ENCODE measurements around the gene RAB6B.

The RAB6B gene

DNA sequence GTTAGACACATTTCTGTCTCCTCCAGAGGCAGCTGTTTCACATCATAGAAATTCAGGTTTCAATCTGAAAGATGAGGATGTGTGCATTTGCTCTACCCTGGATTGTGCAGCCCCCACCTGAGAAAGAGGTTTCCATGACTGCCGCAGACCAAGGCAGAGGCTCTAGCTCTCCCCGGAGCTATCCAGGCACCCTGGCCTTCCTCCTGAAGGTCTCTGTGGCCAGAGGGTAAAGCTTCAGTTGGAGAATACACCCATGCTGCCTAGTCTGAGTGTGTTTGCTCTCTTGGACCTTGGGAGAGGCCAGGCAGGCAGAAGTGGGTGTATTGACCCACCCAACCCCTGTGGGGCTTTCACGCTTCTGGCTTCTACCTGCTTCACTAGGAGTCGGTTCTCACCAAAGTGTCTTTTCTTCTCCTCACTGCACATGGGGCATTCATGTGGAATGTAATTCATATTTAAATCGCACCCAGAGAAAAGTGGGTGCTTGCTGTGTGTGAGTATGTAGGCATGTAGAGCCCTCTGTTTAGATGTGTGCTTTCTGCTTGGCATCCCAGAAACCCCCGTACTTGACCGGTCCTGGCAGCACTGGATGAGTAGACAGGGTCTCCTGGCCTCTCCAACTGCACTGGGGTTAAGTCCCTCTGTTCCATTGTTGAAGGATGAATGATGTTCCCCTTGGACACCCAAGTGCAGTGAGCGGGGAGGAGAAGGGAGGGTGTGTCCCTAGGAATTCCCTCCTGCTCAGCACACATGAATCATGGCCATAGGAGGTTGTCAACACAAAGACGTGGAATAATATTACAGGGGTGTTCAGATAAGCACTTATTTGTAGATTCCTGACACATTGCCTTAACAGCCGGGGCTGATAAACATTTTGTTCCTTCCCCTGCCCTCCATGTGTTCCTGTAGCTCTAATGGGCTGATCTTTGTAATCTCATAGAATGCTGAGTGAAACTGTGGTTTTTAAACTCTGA is 20.3 kb upstream of the RAB6B start (continued):
- TF ChIP-seq BACH2 (CRISPR knock-in tag; IDR thresholded peaks at IDR 0.05; ENCODE audit: borderline replicate concordance): no peak
- no peak for TF ChIP-seq ZNF8 (CRISPR knock-in tag; IDR thresholded peaks at IDR 0.05)

DNA sequence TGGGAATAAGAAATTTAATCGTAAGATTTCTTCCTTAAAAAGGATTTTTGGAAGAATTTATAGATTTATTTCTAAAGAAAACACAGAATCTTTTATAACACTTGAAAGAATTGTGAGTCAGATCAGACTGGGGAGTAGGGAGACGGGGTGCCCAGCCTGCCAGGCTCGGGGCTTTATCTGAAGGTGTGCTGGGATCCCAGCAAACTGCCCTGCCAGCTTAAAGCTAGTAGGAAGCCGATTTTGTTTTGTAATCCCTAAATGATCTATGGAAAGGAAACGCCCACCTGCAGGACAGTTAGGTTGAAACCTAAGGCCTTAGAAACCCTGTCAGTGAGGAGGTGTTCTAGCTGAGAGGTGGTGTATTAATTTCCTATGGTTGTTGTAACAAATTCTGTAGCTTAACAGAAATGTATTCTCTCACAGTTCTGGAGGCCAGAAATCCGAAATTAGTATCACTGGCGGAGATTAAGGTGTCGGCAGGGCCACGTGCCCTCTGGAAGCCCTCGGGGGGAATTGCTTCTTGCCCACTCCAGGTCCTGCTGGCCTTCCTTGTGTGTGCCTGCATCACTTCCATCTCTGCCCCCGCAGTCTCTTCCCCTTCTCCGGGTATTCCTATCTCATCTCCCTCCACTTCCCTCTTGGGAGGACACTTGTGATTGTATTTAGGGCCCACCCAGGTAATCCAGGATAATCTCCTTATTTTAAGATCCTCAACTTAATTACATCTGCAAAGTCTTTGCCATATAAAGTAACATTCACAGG is 19.3 kb upstream of the RAB6B start:
- TF ChIP-seq, protein P1, sequence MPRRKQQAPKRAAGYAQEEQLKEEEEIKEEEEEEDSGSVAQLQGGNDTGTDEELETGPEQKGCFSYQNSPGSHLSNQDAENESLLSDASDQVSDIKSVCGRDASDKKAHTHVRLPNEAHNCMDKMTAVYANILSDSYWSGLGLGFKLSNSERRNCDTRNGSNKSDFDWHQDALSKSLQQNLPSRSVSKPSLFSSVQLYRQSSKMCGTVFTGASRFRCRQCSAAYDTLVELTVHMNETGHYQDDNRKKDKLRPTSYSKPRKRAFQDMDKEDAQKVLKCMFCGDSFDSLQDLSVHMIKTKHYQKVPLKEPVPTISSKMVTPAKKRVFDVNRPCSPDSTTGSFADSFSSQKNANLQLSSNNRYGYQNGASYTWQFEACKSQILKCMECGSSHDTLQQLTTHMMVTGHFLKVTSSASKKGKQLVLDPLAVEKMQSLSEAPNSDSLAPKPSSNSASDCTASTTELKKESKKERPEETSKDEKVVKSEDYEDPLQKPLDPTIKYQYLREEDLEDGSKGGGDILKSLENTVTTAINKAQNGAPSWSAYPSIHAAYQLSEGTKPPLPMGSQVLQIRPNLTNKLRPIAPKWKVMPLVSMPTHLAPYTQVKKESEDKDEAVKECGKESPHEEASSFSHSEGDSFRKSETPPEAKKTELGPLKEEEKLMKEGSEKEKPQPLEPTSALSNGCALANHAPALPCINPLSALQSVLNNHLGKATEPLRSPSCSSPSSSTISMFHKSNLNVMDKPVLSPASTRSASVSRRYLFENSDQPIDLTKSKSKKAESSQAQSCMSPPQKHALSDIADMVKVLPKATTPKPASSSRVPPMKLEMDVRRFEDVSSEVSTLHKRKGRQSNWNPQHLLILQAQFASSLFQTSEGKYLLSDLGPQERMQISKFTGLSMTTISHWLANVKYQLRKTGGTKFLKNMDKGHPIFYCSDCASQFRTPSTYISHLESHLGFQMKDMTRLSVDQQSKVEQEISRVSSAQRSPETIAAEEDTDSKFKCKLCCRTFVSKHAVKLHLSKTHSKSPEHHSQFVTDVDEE (CRISPR knock-in tag; IDR thresholded peaks at IDR 0.05): no peak
- TF ChIP-seq GLIS3 (CRISPR knock-in tag; IDR thresholded peaks at IDR 0.05): no peak
- no peak for TF ChIP-seq TOX (CRISPR knock-in tag; IDR thresholded peaks at IDR 0.05; ENCODE audit: borderline replicate concordance)
- no peak for TF ChIP-seq BACH2 (CRISPR knock-in tag; IDR thresholded peaks at IDR 0.05; ENCODE audit: borderline replicate concordance)
- no peak for TF ChIP-seq ZNF70 (CRISPR knock-in tag; IDR thresholded peaks at IDR 0.05)
- no peak for TF ChIP-seq RARB (CRISPR knock-in tag; IDR thresholded peaks at IDR 0.05)
- TF ChIP-seq SNAI2 (CRISPR knock-in tag; IDR thresholded peaks at IDR 0.05): no peak
- TF ChIP-seq ZFP30 (CRISPR knock-in tag; IDR thresholded peaks at IDR 0.05): no peak
- no peak for ATAC-seq

DNA sequence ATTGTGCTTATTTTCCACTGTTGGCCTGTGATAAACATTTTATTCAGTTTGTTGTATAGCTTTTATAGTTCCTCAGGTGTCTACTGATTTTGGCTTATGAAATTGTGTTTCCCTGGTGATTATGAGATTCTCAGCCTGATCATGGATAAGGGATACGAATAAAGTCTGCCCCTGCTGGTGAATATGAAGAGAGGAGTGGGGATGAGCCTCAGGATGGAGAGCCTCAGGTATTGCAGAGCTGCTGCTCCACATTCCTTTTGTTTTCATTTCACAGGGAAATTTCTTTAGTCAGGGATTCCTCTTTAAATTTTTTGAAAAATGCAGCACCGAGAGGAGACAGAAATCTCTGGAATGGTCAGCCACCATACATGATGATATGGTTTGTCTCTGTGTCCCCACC is 14.7 kb upstream of the RAB6B start:
- peak; percentile 53; the same call in 1 of the 3 replicates for ATAC-seq
- TF ChIP-seq ZNF70 (CRISPR knock-in tag; IDR thresholded peaks at IDR 0.05): no peak
- TF ChIP-seq TOX (CRISPR knock-in tag; IDR thresholded peaks at IDR 0.05; ENCODE audit: borderline replicate concordance): no peak
- no peak for TF ChIP-seq RARB (CRISPR knock-in tag; IDR thresholded peaks at IDR 0.05)
- no peak for TF ChIP-seq CSDC2 (CRISPR knock-in tag; IDR thresholded peaks at IDR 0.05)
- no peak for TF ChIP-seq ZFP30 (CRISPR knock-in tag; IDR thresholded peaks at IDR 0.05)
- TF ChIP-seq ISL1 (CRISPR knock-in tag; IDR thresholded peaks at IDR 0.05): no peak
- TF ChIP-seq ESRRG (CRISPR knock-in tag; IDR thresholded peaks at IDR 0.05): no peak

DNA sequence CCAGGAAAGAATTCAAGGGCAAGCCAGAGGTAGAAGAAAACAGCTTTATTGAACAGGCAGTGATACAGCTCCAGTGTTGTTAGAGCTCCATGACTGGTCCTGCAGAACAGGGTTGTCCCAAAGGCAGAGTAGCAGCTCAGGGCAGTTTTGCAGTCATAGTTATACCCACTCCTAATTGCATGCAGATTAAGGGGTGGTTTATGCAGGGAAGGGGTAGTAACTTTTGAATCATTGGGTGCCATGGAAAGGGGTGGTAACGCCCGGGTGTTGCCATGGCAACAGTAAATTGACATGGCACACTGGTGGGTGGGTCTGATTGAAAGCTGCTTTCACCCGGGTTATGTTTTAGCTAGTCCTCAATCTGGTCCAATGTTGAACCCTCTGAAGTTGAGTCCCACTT is 9.7 kb upstream of the RAB6B start:
- TF ChIP-seq ZC3H10 (CRISPR knock-in tag; IDR thresholded peaks at IDR 0.05): no peak
- TF ChIP-seq, protein P1 (CRISPR knock-in tag; IDR thresholded peaks at IDR 0.05): no peak
- TF ChIP-seq, protein P2, sequence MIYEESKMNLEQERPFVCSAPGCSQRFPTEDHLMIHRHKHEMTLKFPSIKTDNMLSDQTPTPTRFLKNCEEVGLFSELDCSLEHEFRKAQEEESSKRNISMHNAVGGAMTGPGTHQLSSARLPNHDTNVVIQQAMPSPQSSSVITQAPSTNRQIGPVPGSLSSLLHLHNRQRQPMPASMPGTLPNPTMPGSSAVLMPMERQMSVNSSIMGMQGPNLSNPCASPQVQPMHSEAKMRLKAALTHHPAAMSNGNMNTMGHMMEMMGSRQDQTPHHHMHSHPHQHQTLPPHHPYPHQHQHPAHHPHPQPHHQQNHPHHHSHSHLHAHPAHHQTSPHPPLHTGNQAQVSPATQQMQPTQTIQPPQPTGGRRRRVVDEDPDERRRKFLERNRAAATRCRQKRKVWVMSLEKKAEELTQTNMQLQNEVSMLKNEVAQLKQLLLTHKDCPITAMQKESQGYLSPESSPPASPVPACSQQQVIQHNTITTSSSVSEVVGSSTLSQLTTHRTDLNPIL (CRISPR knock-in tag; IDR thresholded peaks at IDR 0.05; ENCODE audit: low read depth): no peak
- TF ChIP-seq SNAI2 (CRISPR knock-in tag; IDR thresholded peaks at IDR 0.05): no peak
- TF ChIP-seq TCF4 (CRISPR knock-in tag; IDR thresholded peaks at IDR 0.05; ENCODE audit: borderline replicate concordance): no peak
- TF ChIP-seq, protein P3, sequence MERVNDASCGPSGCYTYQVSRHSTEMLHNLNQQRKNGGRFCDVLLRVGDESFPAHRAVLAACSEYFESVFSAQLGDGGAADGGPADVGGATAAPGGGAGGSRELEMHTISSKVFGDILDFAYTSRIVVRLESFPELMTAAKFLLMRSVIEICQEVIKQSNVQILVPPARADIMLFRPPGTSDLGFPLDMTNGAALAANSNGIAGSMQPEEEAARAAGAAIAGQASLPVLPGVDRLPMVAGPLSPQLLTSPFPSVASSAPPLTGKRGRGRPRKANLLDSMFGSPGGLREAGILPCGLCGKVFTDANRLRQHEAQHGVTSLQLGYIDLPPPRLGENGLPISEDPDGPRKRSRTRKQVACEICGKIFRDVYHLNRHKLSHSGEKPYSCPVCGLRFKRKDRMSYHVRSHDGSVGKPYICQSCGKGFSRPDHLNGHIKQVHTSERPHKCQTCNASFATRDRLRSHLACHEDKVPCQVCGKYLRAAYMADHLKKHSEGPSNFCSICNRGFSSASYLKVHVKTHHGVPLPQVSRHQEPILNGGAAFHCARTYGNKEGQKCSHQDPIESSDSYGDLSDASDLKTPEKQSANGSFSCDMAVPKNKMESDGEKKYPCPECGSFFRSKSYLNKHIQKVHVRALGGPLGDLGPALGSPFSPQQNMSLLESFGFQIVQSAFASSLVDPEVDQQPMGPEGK (CRISPR knock-in tag; IDR thresholded peaks at IDR 0.05; ENCODE audit: borderline replicate concordance): no peak
- TF ChIP-seq ZNF70 (CRISPR knock-in tag; IDR thresholded peaks at IDR 0.05): no peak
- TF ChIP-seq OSR1 (CRISPR knock-in tag; IDR thresholded peaks at IDR 0.05): no peak
- no peak for TF ChIP-seq ZNF565 (CRISPR knock-in tag; conservative IDR thresholded peaks at IDR 0.05; ENCODE audit: low read depth)
- no peak for TF ChIP-seq BACH2 (CRISPR knock-in tag; IDR thresholded peaks at IDR 0.05; ENCODE audit: borderline replicate concordance)
- TF ChIP-seq CSDC2 (CRISPR knock-in tag; IDR thresholded peaks at IDR 0.05): no peak
- ATAC-seq: no peak

Measured in SK-N-SH treated with all-trans-retinoic acid at 6 μM for 48 hours (cell line).